Nucleus accumbens (tissue), 56 donors: Measurements from ENCODE around the gene OSBPL5.
A peak's percentile ranks its signal among the peaks of the same experiment; 100 is the strongest.

Experiments used
- DNase-seq, 56 donors: peaks; one replicate each; lab custom pipeline; 2025; lab: John Stamatoyannopoulos, UW

Gene OSBPL5

GRCh38 chr11:3106736-3107524 lies 58.2 kb downstream of the OSBPL5 start:
- DNase-seq, result no peak

GRCh38 chr11:3105791-3106735 lies 59.0 kb downstream of the OSBPL5 start:
- no peak for DNase-seq

GRCh38 chr11:3104961-3105790 lies 59.9 kb downstream of the OSBPL5 start:
- DNase-seq, result no peak

GRCh38 chr11:3104051-3104714 lies 60.9 kb downstream of the OSBPL5 start:
- DNase-seq, result no peak

DNA sequence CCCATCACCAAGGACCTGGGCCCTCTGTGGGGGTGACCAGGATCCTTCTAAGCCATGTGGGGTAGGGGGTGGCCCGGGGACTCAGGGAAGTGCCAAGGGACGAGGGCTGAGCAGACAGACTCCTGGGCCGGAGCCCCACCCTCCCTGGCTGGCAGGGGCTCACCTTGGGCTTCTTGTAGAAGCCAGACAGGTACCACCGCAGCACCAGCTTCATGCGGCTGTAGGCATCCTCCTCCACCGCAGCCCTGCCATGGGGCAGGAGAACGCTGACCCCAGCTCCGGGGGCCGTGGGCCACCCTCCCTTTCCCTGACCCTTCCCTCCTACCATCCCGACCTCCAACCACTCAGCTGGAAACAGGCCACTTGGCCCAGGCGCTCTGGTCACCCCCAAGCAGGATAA lies 62.0 kb downstream of the OSBPL5 start:
- no peak for DNase-seq

GRCh38 chr11:3102641-3102921 lies 62.5 kb downstream of the OSBPL5 start:
- DNase-seq, result no peak

DNA sequence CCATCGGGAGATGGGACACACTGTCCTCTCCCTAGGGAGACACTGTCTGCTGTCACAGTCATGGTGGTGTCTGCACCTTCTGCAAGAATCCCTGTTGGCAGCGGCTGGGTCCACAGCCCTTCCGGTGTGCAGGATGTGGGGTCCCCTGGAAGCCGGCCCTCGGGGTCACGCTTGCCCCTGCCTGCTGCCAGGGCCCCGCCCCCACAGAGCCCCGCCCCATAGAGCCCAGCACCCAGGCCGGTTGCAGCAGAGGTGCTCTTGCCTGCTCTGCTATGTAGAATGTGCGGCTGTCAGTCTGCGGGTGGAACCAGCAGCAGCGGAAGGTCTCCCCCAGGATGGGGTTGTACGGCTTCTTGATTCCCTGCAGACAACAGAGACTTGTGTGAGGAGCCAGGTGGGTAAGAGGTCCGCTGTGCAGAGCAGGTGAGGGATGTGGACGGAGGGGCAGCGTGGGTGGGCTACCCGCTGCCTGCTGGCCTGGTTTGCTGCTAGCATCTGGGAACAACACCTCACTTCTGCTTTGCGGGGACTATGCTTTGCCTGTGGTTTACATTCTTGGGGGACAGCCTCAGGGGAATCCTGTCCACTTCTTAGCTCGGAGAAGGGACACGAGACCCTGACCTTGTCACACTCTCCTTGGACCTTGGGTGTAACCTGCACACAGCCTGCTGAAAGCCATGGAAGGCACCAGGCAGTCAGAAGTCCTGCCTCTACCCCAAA lies 63.0 kb downstream of the OSBPL5 start:
- DNase-seq, result no peak

DNA sequence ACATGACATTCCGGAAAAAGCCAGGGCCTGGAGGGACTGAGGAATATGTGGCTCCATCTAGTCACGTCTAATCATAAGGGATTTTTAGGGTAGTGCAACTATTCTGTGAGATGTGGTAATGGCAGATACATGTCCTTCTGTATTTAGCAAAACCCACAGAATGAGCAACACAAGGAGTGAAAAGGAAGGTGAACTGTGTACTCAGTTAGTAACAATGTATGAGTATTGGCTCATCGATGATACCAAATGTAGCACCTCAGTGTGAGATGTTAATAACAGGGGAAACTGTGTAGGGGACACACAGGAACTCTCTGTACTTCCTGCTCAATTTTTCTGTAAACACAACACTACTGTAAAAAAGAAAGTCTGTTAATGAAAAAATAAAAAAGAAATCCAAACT lies 65.9 kb downstream of the OSBPL5 start:
- DNase-seq, result no peak

- DNase-seq, result no peak
These were observed 68.1 kb downstream of the OSBPL5 start for GRCh38 chr11:3096909-3097530.

DNA sequence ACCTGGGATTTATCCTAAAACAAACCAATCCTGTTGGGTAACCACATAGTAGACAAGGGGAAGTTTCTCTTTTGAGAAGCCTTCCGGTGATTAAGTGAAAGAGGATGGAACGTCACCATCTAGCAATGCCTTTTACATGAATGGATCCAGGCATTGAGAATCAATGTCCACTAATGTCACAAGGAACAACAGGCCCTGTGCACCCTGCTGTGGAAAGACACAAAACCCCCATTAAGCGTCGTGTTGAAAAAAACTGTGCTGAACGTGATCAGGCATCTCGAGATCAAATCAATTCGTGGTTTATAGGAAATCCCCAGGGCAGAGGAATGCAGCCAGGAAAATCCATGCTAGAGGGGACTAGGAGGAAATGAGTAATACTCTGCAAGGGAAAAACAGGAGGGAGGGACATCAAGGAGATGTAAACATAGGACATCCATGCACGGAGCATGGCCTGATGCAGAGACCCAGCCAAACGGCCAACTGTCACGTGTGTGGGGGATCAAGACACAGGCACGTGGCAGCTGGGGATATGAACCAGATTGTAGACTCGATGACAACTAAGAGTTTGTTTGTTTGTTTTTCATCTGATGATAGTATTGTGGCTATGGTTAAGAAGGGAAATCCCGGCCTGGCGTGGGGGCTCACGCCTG lies 69.3 kb downstream of the OSBPL5 start:
- peak in 2 of 56 donors; percentile 6 to 8 for DNase-seq

- no peak for DNase-seq
These were observed 70.8 kb downstream of the OSBPL5 start for GRCh38 chr11:3094223-3094824.

- DNase-seq, result no peak
These were observed 71.6 kb downstream of the OSBPL5 start for GRCh38 chr11:3093281-3094191.

GRCh38 chr11:3092603-3093141 lies 72.4 kb downstream of the OSBPL5 start:
- DNase-seq, result no peak

DNA sequence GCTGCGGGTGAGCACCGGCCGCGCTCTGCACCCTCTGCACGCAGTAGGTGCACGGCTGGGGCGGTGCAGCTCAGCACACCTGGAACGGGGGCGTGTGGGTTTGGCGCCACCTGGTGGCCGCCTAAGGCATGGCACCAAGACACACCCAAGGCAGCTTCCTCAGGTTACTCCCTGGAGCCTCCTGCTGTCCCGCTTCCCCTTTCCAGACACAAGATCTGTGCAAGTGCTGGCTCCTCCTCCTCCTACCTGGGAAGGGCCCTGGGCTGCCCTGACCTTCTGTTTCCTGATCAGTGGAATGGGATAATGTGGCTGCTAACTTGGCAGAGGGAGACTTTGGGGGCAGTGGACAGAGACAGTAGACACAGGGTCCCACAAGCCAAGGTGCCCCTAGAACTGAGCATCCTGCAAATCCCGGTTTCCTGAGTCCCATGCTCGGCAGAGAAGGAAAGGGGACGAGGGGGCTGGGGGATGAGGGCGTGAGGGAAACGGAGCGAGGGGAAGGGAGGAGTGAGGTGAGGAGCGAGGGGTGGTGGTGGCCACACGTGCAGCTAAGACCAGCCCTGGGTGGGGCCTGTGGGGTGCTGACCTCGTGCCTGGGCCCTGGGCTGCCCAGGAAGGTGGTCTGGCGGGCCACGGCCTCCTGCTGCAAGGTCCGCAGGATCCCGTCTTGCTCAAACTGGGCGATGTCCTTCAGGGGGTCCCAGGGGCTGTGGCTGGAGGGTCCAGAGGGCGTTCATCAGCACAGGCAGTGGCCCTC lies 73.1 kb downstream of the OSBPL5 start:
- peak in 44 of 56 donors; percentile 7 to 72 (median 37) for DNase-seq

GRCh38 chr11:3091081-3091845 lies 73.8 kb downstream of the OSBPL5 start:
- no peak for DNase-seq
